Thyroid gland (tissue), 4 donors: ENCODE measurements around the gene SLC29A3.

Experiments used
- CTCF ChIP-seq, 6 experiments: fragments of 200-600 bp in 3 of 6; fragments of 450-650 bp in 3 of 6; sonication (generic) in 3 of 6; IDR thresholded peaks; one replicate each; pipeline ENCODE4 v1.5.1; 2016 to 2019; ENCODE audit warnings: antibody characterized with exemption in 6 of 6, mild to moderate bottlenecking in 2 of 6, inconsistent platforms in 1 of 6, moderate library complexity in 1 of 6
- POLR2A ChIP-seq, 2 donors: fragments of 450-650 bp; IDR thresholded peaks; one replicate each; pipeline ENCODE4 v1.6.1; 2017; ENCODE audit warnings: antibody characterized with exemption in 2 of 2, mild to moderate bottlenecking in 2 of 2, moderate library complexity in 1 of 2

GRCh38 chr10:71404503-71405295 lies 85.6 kb downstream of the SLC29A3 start:
- no peak for TF ChIP-seq CTCF (IDR thresholded peaks at IDR 0.05)
- TF ChIP-seq POLR2A (IDR thresholded peaks at IDR 0.05) = no peak
